GM12892 (cell line): ENCODE data around the gene PTTG1IP.

Source experiments
- POLR2A ChIP-seq: IDR thresholded peaks from 2 replicates; pipeline ENCODE4 v1.6.1; 2011; ENCODE audit warnings: low read depth, low read length, control low read depth
- POLR2AphosphoS5 ChIP-seq: IDR thresholded peaks from 2 replicates; pipeline ENCODE4 v1.6.1; 2011; ENCODE audit warnings: low read depth, low read length, control low read depth
- TAF1 ChIP-seq: IDR thresholded peaks from 2 replicates; pipeline ENCODE4 v1.6.1; 2011; ENCODE audit warnings: low read depth, mild to moderate bottlenecking, control low read depth, low read length, borderline replicate concordance

- TF ChIP-seq POLR2A = no peak
- no peak for TF ChIP-seq POLR2AphosphoS5
- no peak for TF ChIP-seq TAF1
Measured at GRCh38 chr21:44828362-44829056, 45.0 kb downstream of the PTTG1IP start.
